ENCODE data around the gene MAGI1.
"Not testable (repeated sequence)": the region's sequence is repeated elsewhere in the genome, so short reads cannot be mapped to it uniquely, and the experiment has no call there.

Gene MAGI1

DNA sequence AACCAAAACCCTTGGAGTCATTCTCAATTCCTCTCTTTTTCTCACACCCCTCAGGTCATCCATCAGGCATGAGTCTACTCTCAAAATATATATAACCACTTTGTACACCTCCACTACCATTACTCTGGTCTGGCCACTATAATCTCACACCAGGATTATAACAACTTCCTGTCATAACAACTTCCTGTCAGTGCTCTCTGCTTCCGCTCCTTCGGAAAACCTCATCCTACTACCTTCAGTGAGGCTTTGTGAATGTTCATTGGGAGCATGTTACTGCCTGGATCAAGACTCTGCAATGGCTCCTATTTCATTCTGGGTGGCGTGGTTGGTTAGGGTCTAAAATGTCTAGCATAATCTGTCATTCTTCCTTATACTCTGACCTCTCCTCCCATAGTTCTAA, 447.4 kb downstream of the MAGI1 start:
- intact Hi-C loops (cut with DNase I), result loop anchor here (10.0 kb wide), 1 partner anchor 107 kb away; no protein-coding TSS in a partner anchor
- no peak for DNase-seq

GRCh38 chr3:65588884-65589283, 449.8 kb downstream of the MAGI1 start:
- intact Hi-C loops (cut with DNase I), result no loop called here
- DNase-seq, result no peak

- no peak for DNase-seq
- intact Hi-C loops (cut with DNase I), result no loop called here
Measured at GRCh38 chr3:65587650-65588439, 450.9 kb downstream of the MAGI1 start.

- intact Hi-C loops (cut with DNase I), result no loop called here
Measured at GRCh38 chr3:65584913-65585312, 453.8 kb downstream of the MAGI1 start.

DNA sequence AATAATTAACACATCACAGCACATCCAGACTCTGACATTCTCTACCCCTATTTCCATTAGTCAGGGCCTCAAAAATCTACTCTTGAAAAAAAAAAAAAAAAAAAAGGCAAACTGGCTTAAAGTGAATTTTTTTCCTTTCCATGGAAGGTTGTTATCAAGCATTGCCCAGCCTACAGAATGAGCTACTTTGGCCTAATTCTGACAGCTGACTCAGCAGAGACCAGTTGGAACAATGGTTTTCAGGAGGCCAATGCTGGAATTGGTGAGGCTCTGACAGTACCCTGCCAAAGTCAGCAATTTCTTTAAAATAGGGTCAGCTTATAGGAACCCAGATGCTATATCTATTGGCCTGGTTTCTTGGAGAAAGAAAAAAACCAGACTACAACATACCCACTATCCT, 454.7 kb downstream of the MAGI1 start:
- DNase-seq, result no peak
- intact Hi-C loops (cut with DNase I), result no loop called here

More at GRCh38 chr3:65584913-65585312, 453.8 kb downstream of the MAGI1 start:
- no peak for DNase-seq

DNA sequence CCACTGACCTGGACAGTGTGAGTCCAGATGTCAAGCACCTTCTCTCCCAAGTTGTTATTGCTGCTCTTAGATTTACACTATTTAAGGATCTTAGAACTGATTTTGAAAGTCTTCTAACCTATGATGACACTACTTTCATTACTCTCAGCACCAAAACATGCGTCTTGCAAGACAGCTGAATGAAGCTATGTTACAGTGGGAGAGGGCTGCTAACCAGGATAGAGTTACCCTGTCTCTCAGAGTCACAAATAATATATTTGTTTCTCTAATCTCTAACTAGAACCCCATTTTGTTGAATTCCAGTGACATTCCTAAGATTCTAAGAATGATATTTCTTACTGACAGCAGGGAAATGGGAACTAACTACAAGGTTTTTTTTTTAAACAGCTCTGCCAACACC, 455.5 kb downstream of the MAGI1 start:
- no peak for DNase-seq
- intact Hi-C loops (cut with DNase I), result no loop called here

GRCh38 chr3:65582012-65582717, 456.6 kb downstream of the MAGI1 start:
- intact Hi-C loops (cut with DNase I), result no loop called here
- no peak for DNase-seq

DNA sequence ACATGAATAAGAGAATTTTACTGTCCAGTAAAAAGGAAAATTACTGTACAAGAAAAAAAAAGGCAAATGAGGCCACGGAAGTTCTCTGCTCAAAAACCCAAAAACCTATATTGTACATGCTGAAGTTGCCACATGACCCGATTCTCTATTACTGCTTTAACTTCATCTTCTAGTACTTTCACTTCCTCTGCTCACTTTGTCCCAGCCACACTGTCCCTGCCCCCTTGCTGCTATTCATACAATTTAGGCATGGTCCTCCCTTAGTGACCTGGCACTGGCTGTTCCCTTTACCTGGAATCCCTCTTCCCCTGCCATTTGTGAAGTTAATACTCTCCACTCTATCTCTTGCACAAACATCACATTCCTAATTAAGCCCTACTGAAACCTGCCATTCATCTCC, 457.4 kb downstream of the MAGI1 start:
- intact Hi-C loops (cut with DNase I), result no loop called here
- DNase-seq, result no peak

GRCh38 chr3:65578861-65579260, 459.9 kb downstream of the MAGI1 start:
- no peak for DNase-seq
- intact Hi-C loops (cut with DNase I), result no loop called here

DNA sequence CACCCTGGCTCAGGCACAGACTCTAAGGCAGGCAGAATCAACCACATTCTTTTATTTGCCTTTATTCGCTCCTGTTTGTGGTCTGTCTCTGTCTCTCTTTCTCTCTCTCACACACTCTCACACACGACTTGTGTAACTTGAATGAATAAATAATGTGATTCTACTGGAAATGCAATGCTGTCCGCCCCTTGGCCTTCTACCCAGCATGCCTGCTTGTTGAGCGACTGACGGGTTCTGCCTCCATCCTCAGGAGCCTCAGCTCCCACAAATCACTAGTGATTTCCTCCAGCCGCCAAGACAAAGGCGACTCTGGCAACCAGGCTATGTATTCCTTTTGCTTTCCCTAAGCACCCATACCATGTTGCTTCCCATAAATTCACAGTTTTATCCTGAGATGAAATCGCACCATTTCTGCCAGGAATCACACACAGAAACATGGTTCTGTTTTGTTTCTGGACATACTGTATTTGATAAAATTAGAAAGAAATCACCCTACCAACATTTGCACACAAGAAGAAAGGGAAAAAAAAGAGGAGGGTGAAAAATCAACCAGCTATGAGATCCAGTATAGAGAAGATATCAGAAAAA, 460.8 kb downstream of the MAGI1 start:
- intact Hi-C loops (cut with DNase I), result no loop called here
- peak in 15 of 42 donors; percentile 5 to 67 (median 26) for DNase-seq

DNA sequence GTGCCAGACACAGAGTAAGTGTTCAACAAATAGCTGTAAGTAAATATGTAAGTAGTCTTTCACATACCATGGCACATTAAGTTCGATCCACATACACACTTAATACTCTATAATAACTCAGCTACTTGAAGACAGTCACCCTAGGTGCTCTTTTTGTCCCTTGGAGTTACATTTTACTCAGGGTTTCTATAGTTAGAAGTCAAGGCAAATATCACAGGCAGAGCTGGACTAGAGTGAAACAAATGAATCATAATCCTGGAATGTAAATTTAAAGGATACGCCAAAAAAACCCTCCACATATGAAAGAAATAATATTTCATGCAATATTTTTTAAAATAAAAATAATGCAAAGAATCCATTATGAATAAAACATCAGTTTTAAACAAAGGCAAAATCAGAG, 461.8 kb downstream of the MAGI1 start:
- no peak for DNase-seq
- intact Hi-C loops (cut with DNase I), result no loop called here

- intact Hi-C loops (cut with DNase I), result no loop called here
- DNase-seq, result no peak
Measured at GRCh38 chr3:65576228-65576627, 462.5 kb downstream of the MAGI1 start.

DNA sequence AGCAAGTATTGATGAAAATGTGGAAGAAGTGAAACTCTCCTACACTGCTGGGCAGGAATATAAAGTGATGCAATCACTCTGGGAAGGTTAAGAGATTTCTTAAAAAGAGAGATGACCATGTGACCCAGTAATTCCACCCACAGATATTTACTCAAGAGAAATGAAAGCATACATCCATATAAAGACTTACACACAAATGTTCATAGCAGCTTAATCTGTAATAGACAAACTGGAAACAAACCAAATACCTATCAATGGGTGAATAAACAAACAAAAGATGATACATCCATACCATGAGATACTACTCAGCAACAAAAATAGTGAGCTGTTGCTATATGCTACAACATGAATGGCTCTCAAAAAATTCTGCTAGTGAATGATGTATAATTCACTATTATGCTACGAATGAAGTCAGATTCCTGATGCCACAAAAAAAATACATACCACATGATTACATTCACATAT, 463.3 kb downstream of the MAGI1 start:
- no peak for DNase-seq
- intact Hi-C loops (cut with DNase I), result no loop called here

- intact Hi-C loops (cut with DNase I), result no loop called here
- DNase-seq, result no peak
Measured at GRCh38 chr3:65573548-65574116, 465.1 kb downstream of the MAGI1 start.

GRCh38 chr3:65572175-65572777, 466.4 kb downstream of the MAGI1 start:
- intact Hi-C loops (cut with DNase I), result no loop called here
- no peak for DNase-seq

DNA sequence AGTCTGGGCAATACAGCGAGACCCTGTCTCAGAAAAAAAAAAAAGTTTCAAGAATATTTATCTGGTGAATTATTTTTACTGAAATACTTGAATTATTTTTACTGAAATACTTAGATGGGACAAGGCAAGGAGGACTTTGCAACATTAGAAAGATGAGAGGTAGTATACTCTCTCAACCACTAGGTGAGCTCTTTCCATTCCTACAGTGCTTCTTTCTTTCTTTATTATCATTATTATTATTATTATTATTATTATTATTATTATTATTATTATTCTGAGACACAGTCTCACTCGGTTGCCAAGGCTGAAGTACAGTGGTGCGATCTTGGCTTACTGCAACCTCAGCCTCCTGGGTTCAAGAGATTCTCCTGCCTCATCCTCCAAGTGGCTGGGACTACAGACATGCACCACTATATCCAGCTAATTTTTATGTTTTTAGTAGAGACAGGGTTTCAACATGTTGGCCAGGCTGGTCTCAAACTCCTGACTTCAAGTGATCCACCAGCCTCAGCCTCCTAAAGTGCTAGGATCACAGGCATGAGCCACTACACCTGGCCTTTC, 468.8 kb downstream of the MAGI1 start:
- intact Hi-C loops (cut with DNase I), result no loop called here
- DNase-seq, result no peak

DNA sequence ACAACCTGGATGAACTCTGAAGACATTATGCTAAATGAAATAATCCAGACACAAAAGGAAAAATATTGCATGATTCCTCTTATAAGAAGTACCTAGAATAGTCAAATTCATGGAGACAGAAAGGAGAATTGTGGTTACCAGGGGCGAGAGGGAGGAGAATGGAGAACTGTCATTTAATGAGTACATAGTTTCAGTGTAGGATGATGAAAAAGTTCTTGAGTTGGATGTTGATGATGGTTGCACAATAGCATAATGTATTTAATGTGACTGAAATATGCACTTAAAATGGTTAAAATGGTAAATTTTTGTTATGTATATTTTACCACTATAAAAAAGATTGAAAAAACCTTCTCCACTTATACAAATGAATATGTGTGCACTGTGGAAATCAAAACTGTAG, 469.6 kb downstream of the MAGI1 start:
- intact Hi-C loops (cut with DNase I), result no loop called here
- DNase-seq, result no peak

DNA sequence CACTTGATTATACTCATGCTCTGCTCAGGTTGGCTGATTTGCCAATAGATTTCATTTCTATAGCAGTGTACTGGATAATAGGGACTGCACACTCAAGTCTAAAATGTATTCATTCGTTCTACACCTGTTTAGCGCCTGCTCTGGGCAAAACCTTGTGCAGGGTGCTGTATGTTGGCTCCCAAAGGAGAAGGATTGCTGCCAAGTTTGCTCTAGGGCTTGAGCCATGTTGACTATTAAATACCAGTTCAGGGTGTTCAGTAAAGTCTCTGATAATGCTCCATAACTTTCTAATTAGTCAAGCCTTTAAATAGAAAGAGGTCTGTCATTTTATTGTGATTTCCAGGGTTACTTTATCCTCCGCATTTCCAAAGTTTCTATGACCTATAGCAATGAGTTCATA, 470.2 kb downstream of the MAGI1 start:
- intact Hi-C loops (cut with DNase I), result no loop called here
- no peak for DNase-seq

GRCh38 chr3:65565744-65566143, 473.0 kb downstream of the MAGI1 start:
- intact Hi-C loops (cut with DNase I), result not testable (repeated sequence)

More at GRCh38 chr3:65565744-65566143, 473.0 kb downstream of the MAGI1 start:
- not testable (repeated sequence) for DNase-seq

Measured in head of caudate nucleus (tissue), 42 donors.